ENCODE measurements around the gene ATPAF1. TPM values are rescaled to one million over a fixed set of nuclear protein-coding genes. Genes with fewer than 3 reads are reported as not detected.

ATPAF1 gene
- total and polyA plus RNA-seq, 9 of the 15 experiments (the other 6 are each of a cell fraction or from before 2014, with no cell fraction given): 6.3 to 56.2 (median 27.4) TPM

GRCh38 chr1:46639547-46639946 is 28.6 kb downstream of the ATPAF1 start (continued):
- TF ChIP-seq, protein P1, sequence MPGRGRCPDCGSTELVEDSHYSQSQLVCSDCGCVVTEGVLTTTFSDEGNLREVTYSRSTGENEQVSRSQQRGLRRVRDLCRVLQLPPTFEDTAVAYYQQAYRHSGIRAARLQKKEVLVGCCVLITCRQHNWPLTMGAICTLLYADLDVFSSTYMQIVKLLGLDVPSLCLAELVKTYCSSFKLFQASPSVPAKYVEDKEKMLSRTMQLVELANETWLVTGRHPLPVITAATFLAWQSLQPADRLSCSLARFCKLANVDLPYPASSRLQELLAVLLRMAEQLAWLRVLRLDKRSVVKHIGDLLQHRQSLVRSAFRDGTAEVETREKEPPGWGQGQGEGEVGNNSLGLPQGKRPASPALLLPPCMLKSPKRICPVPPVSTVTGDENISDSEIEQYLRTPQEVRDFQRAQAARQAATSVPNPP (IDR thresholded peaks at IDR 0.05; ENCODE audit: borderline replicate concordance, insufficient read depth, insufficient read length): no peak
- TF ChIP-seq ZKSCAN3 (CRISPR knock-in tag; IDR thresholded peaks at IDR 0.05) (no peak), KDM1A (IDR thresholded peaks at IDR 0.05) (no peak), ZC3H11A (IDR thresholded peaks at IDR 0.05; ENCODE audit: low read depth, low read length) (no peak), FOXK2 (conservative IDR thresholded peaks at IDR 0.05 in 1 of 2, IDR thresholded peaks at IDR 0.05 in 1 of 2; ENCODE audit: low read depth in 2 of 2) (no peak), TCF7 (IDR thresholded peaks at IDR 0.05; ENCODE audit: borderline replicate concordance) (no peak), MLX (CRISPR knock-in tag; conservative IDR thresholded peaks at IDR 0.05) (no peak), RB1 (IDR thresholded peaks at IDR 0.05; ENCODE audit: low read depth) (no peak), NFIC (IDR thresholded peaks at IDR 0.05) (no peak), EP300 (IDR thresholded peaks at IDR 0.05; ENCODE audit: low read length) (no peak), DACH1 (IDR thresholded peaks at IDR 0.05; ENCODE audit: partially characterized antibody) (no peak), RBFOX2 (IDR thresholded peaks at IDR 0.05; ENCODE audit: low read depth, low read length) (no peak)
- TF ChIP-seq, protein P2, sequence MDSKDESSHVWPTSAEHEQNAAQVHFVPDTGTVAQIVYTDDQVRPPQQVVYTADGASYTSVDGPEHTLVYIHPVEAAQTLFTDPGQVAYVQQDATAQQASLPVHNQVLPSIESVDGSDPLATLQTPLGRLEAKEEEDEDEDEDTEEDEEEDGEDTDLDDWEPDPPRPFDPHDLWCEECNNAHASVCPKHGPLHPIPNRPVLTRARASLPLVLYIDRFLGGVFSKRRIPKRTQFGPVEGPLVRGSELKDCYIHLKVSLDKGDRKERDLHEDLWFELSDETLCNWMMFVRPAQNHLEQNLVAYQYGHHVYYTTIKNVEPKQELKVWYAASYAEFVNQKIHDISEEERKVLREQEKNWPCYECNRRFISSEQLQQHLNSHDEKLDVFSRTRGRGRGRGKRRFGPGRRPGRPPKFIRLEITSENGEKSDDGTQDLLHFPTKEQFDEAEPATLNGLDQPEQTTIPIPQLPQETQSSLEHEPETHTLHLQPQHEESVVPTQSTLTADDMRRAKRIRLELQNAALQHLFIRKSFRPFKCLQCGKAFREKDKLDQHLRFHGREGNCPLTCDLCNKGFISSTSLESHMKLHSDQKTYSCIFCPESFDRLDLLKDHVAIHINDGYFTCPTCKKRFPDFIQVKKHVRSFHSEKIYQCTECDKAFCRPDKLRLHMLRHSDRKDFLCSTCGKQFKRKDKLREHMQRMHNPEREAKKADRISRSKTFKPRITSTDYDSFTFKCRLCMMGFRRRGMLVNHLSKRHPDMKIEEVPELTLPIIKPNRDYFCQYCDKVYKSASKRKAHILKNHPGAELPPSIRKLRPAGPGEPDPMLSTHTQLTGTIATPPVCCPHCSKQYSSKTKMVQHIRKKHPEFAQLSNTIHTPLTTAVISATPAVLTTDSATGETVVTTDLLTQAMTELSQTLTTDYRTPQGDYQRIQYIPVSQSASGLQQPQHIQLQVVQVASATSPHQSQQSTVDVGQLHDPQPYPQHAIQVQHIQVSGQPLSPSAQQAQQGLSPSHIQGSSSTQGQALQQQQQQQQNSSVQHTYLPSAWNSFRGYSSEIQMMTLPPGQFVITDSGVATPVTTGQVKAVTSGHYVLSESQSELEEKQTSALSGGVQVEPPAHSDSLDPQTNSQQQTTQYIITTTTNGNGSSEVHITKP (IDR thresholded peaks at IDR 0.05; ENCODE audit: partially characterized antibody): no peak

Measured in K562 (cell line).